GM23338 (cell line): Measurements from ENCODE around the gene ELL2. TPM values are rescaled to one million over a fixed set of nuclear protein-coding genes. Genes with fewer than 3 reads are reported as not detected.
A peak's percentile ranks its signal among the peaks of the same experiment; 100 is the strongest.

ENCODE experiments used
- ATAC-seq: fragments of 200-7000 bp; cut with Tn5 transposase; 3 replicates; pipeline ENCODE4 v1.9.1; 2020
- DNase-seq: peaks from one replicate; pipeline ENCODE4 v3.0.0-alpha.2; 2015; ENCODE audit warnings: low spot score
- H2AFZ ChIP-seq: fragments of 200-600 bp; sonication (generic); 2 replicates; pipeline ENCODE4 v1.8.0; 2016; ENCODE audit warnings: antibody characterized with exemption, mild to moderate bottlenecking, moderate library complexity
- H3F3A ChIP-seq: fragments of 200-600 bp; sonication (generic); replicated peaks from 2 replicates; pipeline ENCODE4 v1.8.0; 2017; ENCODE audit warnings: antibody characterized with exemption, mixed run types, low read depth
- H3K27ac ChIP-seq: fragments of 200-600 bp; sonication (generic); 2 replicates; pipeline ENCODE4 v1.6.1; 2016; ENCODE audit warnings: low read depth
- H3K27me3 ChIP-seq: fragments of 200-600 bp; sonication (generic); 2 replicates; pipeline ENCODE4 v1.8.0; 2016; ENCODE audit warnings: mild to moderate bottlenecking, mixed run types, moderate library complexity; ENCODE audit not compliant: insufficient read depth
- H3K36me3 ChIP-seq: fragments of 200-600 bp; sonication (generic); 2 replicates; pipeline ENCODE4 v1.8.0; 2016; ENCODE audit warnings: mild to moderate bottlenecking; ENCODE audit not compliant: insufficient read depth
- H3K4me1 ChIP-seq: fragments of 200-600 bp; sonication (generic); 2 replicates; pipeline ENCODE4 v1.8.0; 2016; ENCODE audit warnings: mild to moderate bottlenecking, moderate library complexity; ENCODE audit not compliant: insufficient read depth
- H3K4me2 ChIP-seq: fragments of 200-600 bp; sonication (generic); 2 replicates; pipeline ENCODE4 v1.7.1; 2017; ENCODE audit warnings: mixed run types
- H3K4me3 ChIP-seq: fragments of 200-600 bp; sonication (generic); 2 replicates; pipeline ENCODE4 v1.6.1; 2016; ENCODE audit warnings: mixed run types
- H3K79me2 ChIP-seq: fragments of 200-600 bp; sonication (generic); replicated peaks from 2 replicates; pipeline ENCODE4 v1.8.0; 2017; ENCODE audit warnings: mild to moderate bottlenecking; ENCODE audit not compliant: insufficient read depth
- H3K9me2 ChIP-seq: fragments of 200-600 bp; sonication (generic); 2 replicates; pipeline ENCODE4 v1.8.0; 2017; ENCODE audit not compliant: insufficient read depth
- H4K20me1 ChIP-seq: fragments of 200-600 bp; sonication (generic); replicated peaks from 2 replicates; pipeline ENCODE4 v1.8.0; 2017; ENCODE audit warnings: mild to moderate bottlenecking; ENCODE audit not compliant: insufficient read depth
- H3K27ac Mint-ChIP-seq: 2 replicates; pipeline ENCODE4 v1.8.0; 2020; ENCODE audit warnings: inconsistent platforms, mild to moderate bottlenecking, moderate library complexity, mixed read lengths
- H3K27me3 Mint-ChIP-seq: 3 replicates; pipeline ENCODE4 v1.8.0; 2022; ENCODE audit warnings: low read depth, mild to moderate bottlenecking, moderate library complexity, mixed read lengths, inconsistent platforms; ENCODE audit not compliant: insufficient read depth, poor library complexity
- H3K36me3 Mint-ChIP-seq: 3 replicates; pipeline ENCODE4 v1.8.0; 2021; ENCODE audit warnings: low read depth, mild to moderate bottlenecking, inconsistent platforms, moderate library complexity, mixed read lengths
- H3K4me1 Mint-ChIP-seq: 3 replicates; pipeline ENCODE4 v1.8.0; 2020; ENCODE audit warnings: mild to moderate bottlenecking, inconsistent platforms, mixed read lengths
- H3K4me3 Mint-ChIP-seq: 3 replicates; pipeline ENCODE4 v1.8.0; 2021; ENCODE audit warnings: moderate library complexity, mild to moderate bottlenecking, inconsistent platforms, mixed read lengths
- H3K9me3 Mint-ChIP-seq: 3 replicates; pipeline ENCODE4 v1.8.0; 2020; ENCODE audit warnings: moderate library complexity, mild to moderate bottlenecking, inconsistent platforms, mixed read lengths
- CREB1 ChIP-seq: fragments of 250-450 bp; sonication (Bioruptor Pico); IDR thresholded peaks from 2 replicates; pipeline ENCODE4 v1.5.0; 2020; ENCODE audit warnings: low read depth, mild to moderate bottlenecking, moderate library complexity
- ETS1 ChIP-seq: IDR thresholded peaks from 2 replicates; pipeline ENCODE4 v1.6.1; 2016; ENCODE audit warnings: antibody characterized with exemption
- EZH2 ChIP-seq: fragments of 200-600 bp; sonication (generic); IDR thresholded peaks from one replicate; pipeline ENCODE4 v1.8.0; 2017; ENCODE audit warnings: antibody characterized with exemption, mild to moderate bottlenecking, low read depth; ENCODE audit not compliant: unreplicated experiment
- JUNB ChIP-seq: IDR thresholded peaks from one replicate; pipeline ENCODE4 v1.6.1; 2016; ENCODE audit warnings: antibody characterized with exemption; ENCODE audit not compliant: unreplicated experiment
- NANOG ChIP-seq: IDR thresholded peaks from 2 replicates; pipeline ENCODE4 v1.6.1; 2016; ENCODE audit warnings: antibody characterized with exemption, borderline replicate concordance
- POLR2AphosphoS5 ChIP-seq: IDR thresholded peaks from 2 replicates; pipeline ENCODE4 v1.6.1; 2016; ENCODE audit warnings: antibody characterized with exemption, low read depth
- REST ChIP-seq: IDR thresholded peaks from one replicate; pipeline ENCODE4 v1.6.1; 2018; ENCODE audit warnings: antibody characterized with exemption; ENCODE audit not compliant: unreplicated experiment
- ZNF331 ChIP-seq: fragments of 250-450 bp; sonication (Bioruptor Pico); IDR thresholded peaks from 2 replicates; pipeline ENCODE4 v1.5.0; 2020; ENCODE audit warnings: low read depth, mild to moderate bottlenecking, moderate library complexity
- ZNF462 ChIP-seq: fragments of 250-450 bp; sonication (Bioruptor Pico); IDR thresholded peaks from 2 replicates; pipeline ENCODE4 v1.5.0; 2020; ENCODE audit warnings: mild to moderate bottlenecking, moderate library complexity
- polyA plus RNA-seq: library from polyadenylated mRNA; unstranded; fragments of >200 nt; fragmentation: Nextera tagmentation; extraction: Ambion mirVana; gene quantifications from 2 replicates; pipeline ENCODE4 v1.2.1, GENCODE V29; 2016
- total RNA-seq: library from RNA; depleted of rRNA; stranded (reverse); fragments of >200 nt; shearing (Covaris generic); gene quantifications from 2 replicates; pipeline ENCODE4 v1.2.3, GENCODE V29; 2014

The ELL2 gene
- total and polyA plus RNA-seq, 2 experiments from 2014 or later, result 7.4 to 32.6 TPM

GRCh38 chr5:95872346-95873268, 89.0 kb downstream of the ELL2 start:
- H3K27ac Mint-ChIP-seq, result no peak overlapping the region
- Histone ChIP-seq H3F3A (no peaks in the 10 kb centered on the region), H3K27ac (no peak overlapping the region), H3K27me3 (no peaks in the 10 kb centered on the region), H2AFZ (no peak overlapping the region), H3K79me2 (no peaks in the 10 kb centered on the region), H3K4me1 (no peaks in the 10 kb centered on the region), H3K4me3 (no peak overlapping the region), H3K4me2 (no peak overlapping the region), H3K36me3 (no peaks in the 10 kb centered on the region), H3K9me2 (peaks cover 3% of the 10 kb centered on the region), H4K20me1 (no peaks in the 10 kb centered on the region)
- no peak for TF ChIP-seq POLR2AphosphoS5
- TF ChIP-seq ZNF331 (CRISPR knock-in tag), result no peak
- TF ChIP-seq NANOG, result no peak
- no peak for TF ChIP-seq ETS1
- TF ChIP-seq REST, result no peak
- H3K4me3 Mint-ChIP-seq, result no peak overlapping the region
- H3K27me3 Mint-ChIP-seq, result no peaks in the 10 kb centered on the region
- no peaks in the 10 kb centered on the region for H3K36me3 Mint-ChIP-seq
- H3K4me1 Mint-ChIP-seq, result no peaks in the 10 kb centered on the region
- no peaks in the 10 kb centered on the region for H3K9me3 Mint-ChIP-seq
- DNase-seq (no peak), ATAC-seq (no peak)

GRCh38 chr5:95871146-95871806, 90.4 kb downstream of the ELL2 start:
- no peaks in the 10 kb centered on the region for H3K27me3 ChIP-seq
- H3K9me2 ChIP-seq, result peaks cover 3% of the 10 kb centered on the region
- ATAC-seq (no peak), DNase-seq (no peak)
- peak overlapping the region; percentile 73 for H2AFZ ChIP-seq
- no peaks in the 10 kb centered on the region for H3K36me3 ChIP-seq
- H4K20me1 ChIP-seq, result no peaks in the 10 kb centered on the region
- no peak overlapping the region for H3K4me3 Mint-ChIP-seq
- no peaks in the 10 kb centered on the region for H3K9me3 Mint-ChIP-seq
- no peaks in the 10 kb centered on the region for H3F3A ChIP-seq
- H3K79me2 ChIP-seq, result no peaks in the 10 kb centered on the region
- no peak overlapping the region for H3K4me2 ChIP-seq
- no peaks in the 10 kb centered on the region for H3K27me3 Mint-ChIP-seq
- no peak overlapping the region for H3K4me3 ChIP-seq
- H3K36me3 Mint-ChIP-seq, result no peaks in the 10 kb centered on the region
- H3K27ac ChIP-seq, result no peak overlapping the region
- H3K4me1 Mint-ChIP-seq, result no peaks in the 10 kb centered on the region
- no peaks in the 10 kb centered on the region for H3K4me1 ChIP-seq
- no peak overlapping the region for H3K27ac Mint-ChIP-seq
- TF ChIP-seq ZNF331 (CRISPR knock-in tag), result no peak
- no peak for TF ChIP-seq POLR2AphosphoS5
- no peak for TF ChIP-seq JUNB
- TF ChIP-seq CREB1 (CRISPR knock-in tag), result no peak
- no peak for TF ChIP-seq ZNF462 (CRISPR knock-in tag)
- no peak for TF ChIP-seq EZH2
